ENCODE data around the gene GSTM2.

The GSTM2 gene

DNA sequence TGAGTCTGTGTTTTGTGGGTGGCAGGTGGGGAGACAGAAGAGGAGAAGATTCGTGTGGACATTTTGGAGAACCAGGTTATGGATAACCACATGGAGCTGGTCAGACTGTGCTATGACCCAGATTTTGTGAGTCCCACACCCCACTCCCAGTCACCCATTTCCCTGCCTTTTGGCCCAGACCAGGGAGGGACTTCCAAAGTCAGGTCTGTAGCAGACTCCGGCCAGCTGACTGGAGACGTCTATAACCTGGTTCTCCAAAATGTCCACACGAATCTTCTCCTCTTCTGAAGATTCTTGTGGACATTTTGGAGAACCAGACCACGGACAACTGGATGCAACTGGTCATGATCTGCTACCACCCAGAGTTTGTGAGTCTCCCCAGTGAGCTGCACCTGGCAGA, 45.8 kb downstream of the GSTM2 start:
- in situ Hi-C loops (cut with MboI; ENCODE audit: low sequenced_read_pairs, unreplicated experiment) = loop anchor here (10.0 kb wide), 1 partner anchor 49 kb away; the partner anchor contains the start of gene GSTM2
- TF ChIP-seq, protein P1, sequence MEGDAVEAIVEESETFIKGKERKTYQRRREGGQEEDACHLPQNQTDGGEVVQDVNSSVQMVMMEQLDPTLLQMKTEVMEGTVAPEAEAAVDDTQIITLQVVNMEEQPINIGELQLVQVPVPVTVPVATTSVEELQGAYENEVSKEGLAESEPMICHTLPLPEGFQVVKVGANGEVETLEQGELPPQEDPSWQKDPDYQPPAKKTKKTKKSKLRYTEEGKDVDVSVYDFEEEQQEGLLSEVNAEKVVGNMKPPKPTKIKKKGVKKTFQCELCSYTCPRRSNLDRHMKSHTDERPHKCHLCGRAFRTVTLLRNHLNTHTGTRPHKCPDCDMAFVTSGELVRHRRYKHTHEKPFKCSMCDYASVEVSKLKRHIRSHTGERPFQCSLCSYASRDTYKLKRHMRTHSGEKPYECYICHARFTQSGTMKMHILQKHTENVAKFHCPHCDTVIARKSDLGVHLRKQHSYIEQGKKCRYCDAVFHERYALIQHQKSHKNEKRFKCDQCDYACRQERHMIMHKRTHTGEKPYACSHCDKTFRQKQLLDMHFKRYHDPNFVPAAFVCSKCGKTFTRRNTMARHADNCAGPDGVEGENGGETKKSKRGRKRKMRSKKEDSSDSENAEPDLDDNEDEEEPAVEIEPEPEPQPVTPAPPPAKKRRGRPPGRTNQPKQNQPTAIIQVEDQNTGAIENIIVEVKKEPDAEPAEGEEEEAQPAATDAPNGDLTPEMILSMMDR (IDR thresholded peaks at IDR 0.05; ENCODE audit: borderline replicate concordance, control extremely low read depth, extremely low read depth, insufficient read depth, missing control alignments) = no peak
- no peak for DNase-seq (ENCODE audit: low spot score)

DNA sequence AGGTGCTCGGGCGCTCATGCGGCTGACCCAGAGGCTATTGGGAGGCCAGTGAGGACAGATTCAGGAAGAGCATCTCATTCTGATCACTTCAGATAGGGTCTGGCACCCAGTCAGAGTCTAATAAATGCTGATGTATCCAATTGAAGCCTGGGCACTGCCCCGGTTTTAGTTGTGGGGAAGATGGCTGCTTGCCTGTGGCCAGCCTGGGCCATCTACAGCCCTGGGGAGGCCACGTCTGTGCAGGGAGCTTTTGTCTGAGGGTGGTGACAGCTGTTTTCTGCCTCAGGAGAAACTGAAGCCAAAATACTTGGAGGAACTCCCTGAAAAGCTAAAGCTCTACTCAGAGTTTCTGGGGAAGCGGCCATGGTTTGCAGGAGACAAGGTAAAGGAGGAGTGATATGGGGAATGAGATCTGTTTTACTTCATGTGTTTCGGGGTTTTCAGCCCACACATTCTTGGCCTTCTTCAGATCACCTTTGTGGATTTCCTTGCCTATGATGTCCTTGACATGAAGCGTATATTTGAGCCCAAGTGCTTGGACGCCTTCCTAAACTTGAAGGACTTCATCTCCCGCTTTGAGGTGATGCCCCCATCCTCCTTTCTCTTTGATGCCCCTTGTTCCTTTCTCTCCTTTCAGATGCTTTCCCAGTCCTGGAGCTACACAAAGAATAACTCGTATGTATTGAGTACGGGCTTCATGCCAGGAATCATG, 47.0 kb downstream of the GSTM2 start:
- no peak for DNase-seq (ENCODE audit: low spot score)
- TF ChIP-seq, protein P1 (IDR thresholded peaks at IDR 0.05; ENCODE audit: borderline replicate concordance, control extremely low read depth, extremely low read depth, insufficient read depth, missing control alignments) = no peak
- in situ Hi-C loops (cut with MboI; ENCODE audit: low sequenced_read_pairs, unreplicated experiment) = loop anchor here (10.0 kb wide), 1 partner anchor 50 kb away; the partner anchor contains the start of gene GSTM2

DNA sequence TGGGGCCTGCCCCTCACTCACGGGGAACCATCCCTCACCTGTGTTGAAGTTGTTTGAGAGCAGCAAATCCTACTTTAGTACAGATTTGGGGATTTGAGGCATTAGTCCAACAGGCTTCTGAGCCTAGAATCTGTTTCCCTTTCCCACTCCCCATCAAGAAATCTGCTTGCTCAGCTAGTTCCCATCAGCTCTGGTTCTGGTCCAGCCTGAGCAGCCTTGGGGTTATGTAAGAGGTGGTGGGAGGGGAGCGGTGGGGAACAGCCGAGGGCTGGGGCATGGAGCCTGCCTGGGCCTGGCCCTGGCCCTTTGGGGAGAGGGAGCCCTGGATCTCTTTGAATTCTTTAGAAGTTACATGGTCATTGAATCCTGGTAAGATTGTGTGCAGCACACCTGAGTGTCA, 48.3 kb downstream of the GSTM2 start:
- no peak for DNase-seq (ENCODE audit: low spot score)
- in situ Hi-C loops (cut with MboI; ENCODE audit: low sequenced_read_pairs, unreplicated experiment) = loop anchor here (10.0 kb wide), 1 partner anchor 51 kb away; the partner anchor contains the start of gene GSTM2
- TF ChIP-seq, protein P1 (IDR thresholded peaks at IDR 0.05; ENCODE audit: borderline replicate concordance, control extremely low read depth, extremely low read depth, insufficient read depth, missing control alignments) = no peak

DNA sequence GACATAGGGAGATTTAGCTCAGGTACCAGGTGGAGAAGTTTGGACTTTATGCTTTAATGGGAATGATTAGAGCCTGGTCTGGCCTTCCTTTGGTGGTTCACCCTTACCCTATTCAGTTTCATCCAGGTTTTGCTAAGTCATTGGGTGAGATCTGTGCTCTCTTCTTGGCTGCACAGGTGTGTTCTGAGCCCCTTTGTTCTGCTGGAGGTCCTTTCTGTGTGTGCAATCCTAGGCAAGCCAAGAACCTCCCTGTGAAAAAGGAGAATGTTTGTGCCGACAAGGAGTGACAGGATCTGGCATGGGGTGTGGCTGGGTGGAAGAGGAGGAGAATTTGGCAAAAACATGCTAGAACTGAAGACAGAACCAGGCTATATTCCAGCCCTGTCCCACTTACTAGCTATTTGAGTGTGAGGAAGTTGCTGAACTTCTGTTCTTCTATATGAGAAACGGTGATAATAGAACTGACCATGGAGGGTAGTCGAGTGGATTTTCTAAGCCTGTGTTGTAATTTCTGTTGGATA, 48.8 kb downstream of the GSTM2 start:
- TF ChIP-seq, protein P1 (IDR thresholded peaks at IDR 0.05; ENCODE audit: borderline replicate concordance, control extremely low read depth, extremely low read depth, insufficient read depth, missing control alignments) = no peak
- DNase-seq (ENCODE audit: low spot score) = no peak
- in situ Hi-C loops (cut with MboI; ENCODE audit: low sequenced_read_pairs, unreplicated experiment) = loop anchor here (10.0 kb wide), 1 partner anchor 52 kb away; the partner anchor contains the start of gene GSTM2

DNA sequence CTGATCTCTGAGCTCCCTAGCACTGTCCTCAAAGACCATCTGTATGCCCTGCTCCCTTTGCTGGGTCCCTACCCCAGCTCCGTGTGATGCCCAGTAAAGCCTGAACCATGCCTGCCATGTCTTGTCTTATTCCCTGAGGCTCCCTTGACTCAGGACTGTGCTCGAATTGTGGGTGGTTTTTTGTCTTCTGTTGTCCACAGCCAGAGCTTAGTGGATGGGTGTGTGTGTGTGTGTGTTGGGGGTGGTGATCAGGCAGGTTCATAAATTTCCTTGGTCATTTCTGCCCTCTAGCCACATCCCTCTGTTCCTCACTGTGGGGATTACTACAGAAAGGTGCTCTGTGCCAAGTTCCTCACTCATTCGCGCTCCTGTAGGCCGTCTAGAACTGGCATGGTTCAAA, 49.9 kb downstream of the GSTM2 start:
- TF ChIP-seq, protein P1 (IDR thresholded peaks at IDR 0.05; ENCODE audit: borderline replicate concordance, control extremely low read depth, extremely low read depth, insufficient read depth, missing control alignments) = no peak
- in situ Hi-C loops (cut with MboI; ENCODE audit: low sequenced_read_pairs, unreplicated experiment) = loop anchor here (10.0 kb wide), 1 partner anchor 53 kb away; the partner anchor contains the start of gene GSTM2

DNA sequence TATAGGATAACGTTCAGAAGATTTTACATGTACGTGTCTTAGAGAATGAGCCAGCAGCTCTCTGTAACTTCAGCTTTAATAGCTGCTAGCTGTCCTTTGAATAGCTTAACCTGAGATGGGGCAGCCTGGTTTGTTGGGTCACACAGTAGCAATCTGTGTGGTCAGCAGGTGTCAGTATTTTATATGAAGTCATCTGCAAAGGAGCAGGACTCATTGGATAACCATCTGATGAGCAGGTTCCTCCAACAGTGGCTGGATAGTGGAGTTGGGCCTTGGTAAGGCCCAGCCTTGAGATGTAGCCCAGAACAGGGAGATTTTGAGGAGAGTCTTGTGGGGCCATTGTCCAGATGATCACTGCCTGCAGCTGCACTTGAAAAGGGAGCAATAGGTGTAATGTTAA, 50.6 kb downstream of the GSTM2 start:
- no peak for DNase-seq (ENCODE audit: low spot score)
- in situ Hi-C loops (cut with MboI; ENCODE audit: low sequenced_read_pairs, unreplicated experiment) = loop anchor here (10.0 kb wide), 1 partner anchor 54 kb away; the partner anchor contains the start of gene GSTM2
- TF ChIP-seq, protein P1 (IDR thresholded peaks at IDR 0.05; ENCODE audit: borderline replicate concordance, control extremely low read depth, extremely low read depth, insufficient read depth, missing control alignments) = no peak

More for the DNA sequence above, 49.9 kb downstream of the GSTM2 start:
- DNase-seq (ENCODE audit: low spot score) = no peak
